ENCODE results near the gene TRABD2B. TPM values are rescaled to one million over a fixed set of nuclear protein-coding genes. Genes with fewer than 3 reads are reported as not detected.

The TRABD2B gene
- total and polyA plus RNA-seq, 2 of the 13 experiments (the other 11 are each of a cell fraction or from before 2014, with no cell fraction given), result 0.04 TPM; not detected in 1

DNA sequence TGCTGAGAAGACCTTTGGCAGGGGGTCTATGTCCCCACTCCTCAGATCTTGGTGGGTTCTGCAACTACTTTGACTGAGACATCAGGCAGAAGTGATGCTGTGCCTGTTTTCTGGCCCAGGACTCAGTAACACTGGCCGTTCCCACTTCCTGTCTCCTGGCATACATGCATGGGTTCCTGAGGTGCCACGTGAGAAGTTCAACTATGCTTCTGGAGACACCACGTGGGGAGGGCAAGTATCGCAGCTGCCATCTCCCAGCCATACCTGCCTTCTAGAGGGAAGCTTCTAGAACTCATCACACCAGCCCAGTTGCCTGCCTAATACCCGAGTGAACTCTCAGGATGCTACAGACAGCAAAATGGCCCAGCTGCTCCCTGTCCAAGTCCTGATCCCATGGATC is 65.8 kb downstream of the TRABD2B start (continued):
- TF ChIP-seq ZNF567 (CRISPR knock-in tag; IDR thresholded peaks at IDR 0.05; ENCODE audit: borderline replicate concordance) (0 out of 2 replicates have a peak, but pooled peaks have one; percentile 58), TBX2 (CRISPR knock-in tag; IDR thresholded peaks at IDR 0.05; ENCODE audit: borderline replicate concordance) (no peak), ZNF709 (CRISPR knock-in tag; IDR thresholded peaks at IDR 0.05) (no peak), ADNP (CRISPR knock-in tag; IDR thresholded peaks at IDR 0.05) (no peak), MED8 (CRISPR knock-in tag; IDR thresholded peaks at IDR 0.05; ENCODE audit: insufficient replicate concordance) (no peak), STAG1 (CRISPR knock-in tag; IDR thresholded peaks at IDR 0.05) (peak; percentile 97), TAF1 (CRISPR knock-in tag; IDR thresholded peaks at IDR 0.05) (no peak), TARDBP (CRISPR knock-in tag; IDR thresholded peaks at IDR 0.05) (0 out of 2 replicates have a peak, but pooled peaks have one; percentile 45), RAD21 (CRISPR knock-in tag; IDR thresholded peaks at IDR 0.05) (peak; percentile 86), ZFP82 (CRISPR knock-in tag; IDR thresholded peaks at IDR 0.05; ENCODE audit: borderline replicate concordance) (no peak)
- TF ChIP-seq, protein P1, sequence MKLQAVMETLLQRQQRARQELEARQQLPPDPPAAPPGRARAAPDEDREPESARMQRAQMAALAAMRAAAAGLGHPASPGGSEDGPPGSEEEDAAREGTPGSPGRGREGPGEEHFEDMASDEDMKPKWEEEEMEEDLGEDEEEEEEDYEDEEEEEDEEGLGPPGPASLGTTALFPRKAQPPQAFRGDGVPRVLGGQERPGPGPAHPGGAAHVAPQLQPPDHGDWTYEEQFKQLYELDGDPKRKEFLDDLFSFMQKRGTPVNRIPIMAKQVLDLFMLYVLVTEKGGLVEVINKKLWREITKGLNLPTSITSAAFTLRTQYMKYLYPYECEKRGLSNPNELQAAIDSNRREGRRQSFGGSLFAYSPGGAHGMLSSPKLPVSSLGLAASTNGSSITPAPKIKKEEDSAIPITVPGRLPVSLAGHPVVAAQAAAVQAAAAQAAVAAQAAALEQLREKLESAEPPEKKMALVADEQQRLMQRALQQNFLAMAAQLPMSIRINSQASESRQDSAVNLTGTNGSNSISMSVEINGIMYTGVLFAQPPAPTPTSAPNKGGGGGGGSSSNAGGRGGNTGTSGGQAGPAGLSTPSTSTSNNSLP (IDR thresholded peaks at IDR 0.05; ENCODE audit: low read depth, low read length), result no peak
- TF ChIP-seq, protein P2, sequence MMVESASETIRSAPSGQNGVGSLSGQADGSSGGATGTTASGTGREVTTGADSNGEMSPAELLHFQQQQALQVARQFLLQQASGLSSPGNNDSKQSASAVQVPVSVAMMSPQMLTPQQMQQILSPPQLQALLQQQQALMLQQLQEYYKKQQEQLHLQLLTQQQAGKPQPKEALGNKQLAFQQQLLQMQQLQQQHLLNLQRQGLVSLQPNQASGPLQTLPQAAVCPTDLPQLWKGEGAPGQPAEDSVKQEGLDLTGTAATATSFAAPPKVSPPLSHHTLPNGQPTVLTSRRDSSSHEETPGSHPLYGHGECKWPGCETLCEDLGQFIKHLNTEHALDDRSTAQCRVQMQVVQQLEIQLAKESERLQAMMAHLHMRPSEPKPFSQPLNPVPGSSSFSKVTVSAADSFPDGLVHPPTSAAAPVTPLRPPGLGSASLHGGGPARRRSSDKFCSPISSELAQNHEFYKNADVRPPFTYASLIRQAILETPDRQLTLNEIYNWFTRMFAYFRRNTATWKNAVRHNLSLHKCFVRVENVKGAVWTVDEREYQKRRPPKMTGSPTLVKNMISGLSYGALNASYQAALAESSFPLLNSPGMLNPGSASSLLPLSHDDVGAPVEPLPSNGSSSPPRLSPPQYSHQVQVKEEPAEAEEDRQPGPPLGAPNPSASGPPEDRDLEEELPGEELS (CRISPR knock-in tag; IDR thresholded peaks at IDR 0.05), result no peak
- TF ChIP-seq, protein P3, sequence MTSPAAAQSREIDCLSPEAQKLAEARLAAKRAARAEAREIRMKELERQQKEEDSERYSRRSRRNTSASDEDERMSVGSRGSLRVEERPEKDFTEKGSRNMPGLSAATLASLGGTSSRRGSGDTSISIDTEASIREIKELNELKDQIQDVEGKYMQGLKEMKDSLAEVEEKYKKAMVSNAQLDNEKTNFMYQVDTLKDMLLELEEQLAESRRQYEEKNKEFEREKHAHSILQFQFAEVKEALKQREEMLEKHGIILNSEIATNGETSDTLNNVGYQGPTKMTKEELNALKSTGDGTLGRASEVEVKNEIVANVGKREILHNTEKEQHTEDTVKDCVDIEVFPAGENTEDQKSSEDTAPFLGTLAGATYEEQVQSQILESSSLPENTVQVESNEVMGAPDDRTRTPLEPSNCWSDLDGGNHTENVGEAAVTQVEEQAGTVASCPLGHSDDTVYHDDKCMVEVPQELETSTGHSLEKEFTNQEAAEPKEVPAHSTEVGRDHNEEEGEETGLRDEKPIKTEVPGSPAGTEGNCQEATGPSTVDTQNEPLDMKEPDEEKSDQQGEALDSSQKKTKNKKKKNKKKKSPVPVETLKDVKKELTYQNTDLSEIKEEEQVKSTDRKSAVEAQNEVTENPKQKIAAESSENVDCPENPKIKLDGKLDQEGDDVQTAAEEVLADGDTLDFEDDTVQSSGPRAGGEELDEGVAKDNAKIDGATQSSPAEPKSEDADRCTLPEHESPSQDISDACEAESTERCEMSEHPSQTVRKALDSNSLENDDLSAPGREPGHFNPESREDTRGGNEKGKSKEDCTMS (CRISPR knock-in tag; conservative IDR thresholded peaks at IDR 0.05), result no peak
- TF ChIP-seq, protein P4, sequence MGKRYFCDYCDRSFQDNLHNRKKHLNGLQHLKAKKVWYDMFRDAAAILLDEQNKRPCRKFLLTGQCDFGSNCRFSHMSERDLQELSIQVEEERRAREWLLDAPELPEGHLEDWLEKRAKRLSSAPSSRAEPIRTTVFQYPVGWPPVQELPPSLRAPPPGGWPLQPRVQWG (CRISPR knock-in tag; IDR thresholded peaks at IDR 0.05; ENCODE audit: borderline replicate concordance, low read depth), result no peak
- TF ChIP-seq, protein P5, sequence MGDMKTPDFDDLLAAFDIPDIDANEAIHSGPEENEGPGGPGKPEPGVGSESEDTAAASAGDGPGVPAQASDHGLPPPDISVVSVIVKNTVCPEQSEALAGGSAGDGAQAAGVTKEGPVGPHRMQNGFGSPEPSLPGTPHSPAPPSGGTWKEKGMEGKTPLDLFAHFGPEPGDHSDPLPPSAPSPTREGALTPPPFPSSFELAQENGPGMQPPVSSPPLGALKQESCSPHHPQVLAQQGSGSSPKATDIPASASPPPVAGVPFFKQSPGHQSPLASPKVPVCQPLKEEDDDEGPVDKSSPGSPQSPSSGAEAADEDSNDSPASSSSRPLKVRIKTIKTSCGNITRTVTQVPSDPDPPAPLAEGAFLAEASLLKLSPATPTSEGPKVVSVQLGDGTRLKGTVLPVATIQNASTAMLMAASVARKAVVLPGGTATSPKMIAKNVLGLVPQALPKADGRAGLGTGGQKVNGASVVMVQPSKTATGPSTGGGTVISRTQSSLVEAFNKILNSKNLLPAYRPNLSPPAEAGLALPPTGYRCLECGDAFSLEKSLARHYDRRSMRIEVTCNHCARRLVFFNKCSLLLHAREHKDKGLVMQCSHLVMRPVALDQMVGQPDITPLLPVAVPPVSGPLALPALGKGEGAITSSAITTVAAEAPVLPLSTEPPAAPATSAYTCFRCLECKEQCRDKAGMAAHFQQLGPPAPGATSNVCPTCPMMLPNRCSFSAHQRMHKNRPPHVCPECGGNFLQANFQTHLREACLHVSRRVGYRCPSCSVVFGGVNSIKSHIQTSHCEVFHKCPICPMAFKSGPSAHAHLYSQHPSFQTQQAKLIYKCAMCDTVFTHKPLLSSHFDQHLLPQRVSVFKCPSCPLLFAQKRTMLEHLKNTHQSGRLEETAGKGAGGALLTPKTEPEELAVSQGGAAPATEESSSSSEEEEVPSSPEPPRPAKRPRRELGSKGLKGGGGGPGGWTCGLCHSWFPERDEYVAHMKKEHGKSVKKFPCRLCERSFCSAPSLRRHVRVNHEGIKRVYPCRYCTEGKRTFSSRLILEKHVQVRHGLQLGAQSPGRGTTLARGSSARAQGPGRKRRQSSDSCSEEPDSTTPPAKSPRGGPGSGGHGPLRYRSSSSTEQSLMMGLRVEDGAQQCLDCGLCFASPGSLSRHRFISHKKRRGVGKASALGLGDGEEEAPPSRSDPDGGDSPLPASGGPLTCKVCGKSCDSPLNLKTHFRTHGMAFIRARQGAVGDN (CRISPR knock-in tag; IDR thresholded peaks at IDR 0.05), result peak; percentile 58
- TF ChIP-seq, protein P6, sequence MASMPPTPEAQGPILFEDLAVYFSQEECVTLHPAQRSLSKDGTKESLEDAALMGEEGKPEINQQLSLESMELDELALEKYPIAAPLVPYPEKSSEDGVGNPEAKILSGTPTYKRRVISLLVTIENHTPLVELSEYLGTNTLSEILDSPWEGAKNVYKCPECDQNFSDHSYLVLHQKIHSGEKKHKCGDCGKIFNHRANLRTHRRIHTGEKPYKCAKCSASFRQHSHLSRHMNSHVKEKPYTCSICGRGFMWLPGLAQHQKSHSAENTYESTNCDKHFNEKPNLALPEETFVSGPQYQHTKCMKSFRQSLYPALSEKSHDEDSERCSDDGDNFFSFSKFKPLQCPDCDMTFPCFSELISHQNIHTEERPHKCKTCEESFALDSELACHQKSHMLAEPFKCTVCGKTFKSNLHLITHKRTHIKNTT (CRISPR knock-in tag; IDR thresholded peaks at IDR 0.05), result no peak
